Fibroblast of lung (primary cell): ENCODE data around the gene SNRNP40. TPM values are rescaled to one million over a fixed set of nuclear protein-coding genes. Genes with fewer than 3 reads are reported as not detected.

Experiments used
- DNase-seq, 2 donors: peaks; one replicate each; pipeline versions ENCODE4 v3.0.0 to v3.0.0-alpha.2; 2010; ENCODE audit warnings: low read depth in 2 of 2
- H2AFZ ChIP-seq: 2 replicates; pipeline ENCODE4 v1.5.1; 2012; ENCODE audit warnings: low read length, control low read depth, inconsistent platforms
- H3K27ac ChIP-seq: 2 replicates; pipeline ENCODE4 v1.5.1; 2011; ENCODE audit warnings: low read length, control low read depth; ENCODE audit not compliant: insufficient read depth
- H3K27me3 ChIP-seq: 2 replicates; pipeline ENCODE4 v1.5.1; 2011; ENCODE audit warnings: mild to moderate bottlenecking, low read length; ENCODE audit not compliant: control insufficient read depth, insufficient read depth
- H3K36me3 ChIP-seq: 2 replicates; pipeline ENCODE4 v1.5.1; 2011; ENCODE audit warnings: low read length; ENCODE audit not compliant: control insufficient read depth, insufficient read depth
- H3K4me1 ChIP-seq: 2 replicates; pipeline ENCODE4 v1.5.1; 2011; ENCODE audit warnings: low read length; ENCODE audit not compliant: control insufficient read depth, insufficient read depth; ENCODE audit errors: extremely low read depth
- H3K4me2 ChIP-seq: 2 replicates; pipeline ENCODE4 v1.5.1; 2011; ENCODE audit warnings: low read length, control low read depth; ENCODE audit not compliant: insufficient read depth; ENCODE audit errors: extremely low read depth
- H3K4me3 ChIP-seq, 4 experiments: fragments of 200-600 bp in 1 of 4; sonication (generic) in 1 of 4; replicated peaks in 1 of 4; 2 replicates each; pipeline ENCODE4 v1.5.1; 2011 to 2016; ENCODE audit warnings: low read length in 4 of 4, low read depth in 3 of 4, mild to moderate bottlenecking in 3 of 4, control low read depth in 2 of 4, inconsistent platforms in 1 of 4, mixed read lengths in 1 of 4; ENCODE audit not compliant: insufficient read depth in 1 of 4; ENCODE audit errors: control extremely low read depth in 1 of 4
- H3K79me2 ChIP-seq: 2 replicates; pipeline ENCODE4 v1.5.1; 2012; ENCODE audit warnings: mild to moderate bottlenecking, low read length, inconsistent platforms; ENCODE audit not compliant: control insufficient read depth, insufficient read depth
- H3K9ac ChIP-seq: 2 replicates; pipeline ENCODE4 v1.5.1; 2011; ENCODE audit warnings: mild to moderate bottlenecking, low read length, control low read depth; ENCODE audit not compliant: insufficient read depth
- H3K9me3 ChIP-seq: 2 replicates; pipeline ENCODE4 v1.5.1; 2012; ENCODE audit warnings: low read depth, low read length; ENCODE audit not compliant: control insufficient read depth, insufficient read depth
- H4K20me1 ChIP-seq: 2 replicates; pipeline ENCODE4 v1.5.1; 2011; ENCODE audit warnings: low read length; ENCODE audit not compliant: control insufficient read depth, insufficient read depth; ENCODE audit errors: extremely low read depth
- EZH2 ChIP-seq: IDR thresholded peaks from 2 replicates; pipeline ENCODE4 v1.5.1; 2012; ENCODE audit warnings: low read length, control low read depth, mild to moderate bottlenecking; ENCODE audit errors: missing control alignments
- polyA plus RNA-seq, 2 donors: library from polyadenylated mRNA; depleted of rRNA in 1 of 2; stranded (reverse) in 1 of 2; unstranded in 1 of 2; fragments of >200 nt; gene quantifications; 2 replicates each; pipeline ENCODE4 v1.2.1, GENCODE V29; 2011 to 2012; ENCODE audit warnings: missing spikeins in 1 of 2
- total RNA-seq: library from RNA; depleted of rRNA; stranded (reverse); fragments of >200 nt; gene quantifications from 2 replicates; pipeline ENCODE4 v1.2.1, GENCODE V29; 2014
- TF ChIP-seq, protein P1 (sequence below), 2 donors: IDR thresholded peaks in 1 of 2; conservative IDR thresholded peaks in 1 of 2; 1 replicate in 1 of 2; 2 replicates in 1 of 2; pipeline ENCODE4 v1.5.1; 2011 to 2012; ENCODE audit warnings: low read length in 2 of 2, control low read depth in 1 of 2, inconsistent platforms in 1 of 2, low read depth in 1 of 2, mild to moderate bottlenecking in 1 of 2

Gene SNRNP40
- total and polyA plus RNA-seq, 2 donors (not counting 1 experiment from before 2014, with no cell fraction given) = 53.5 to 96.6 TPM

DNA sequence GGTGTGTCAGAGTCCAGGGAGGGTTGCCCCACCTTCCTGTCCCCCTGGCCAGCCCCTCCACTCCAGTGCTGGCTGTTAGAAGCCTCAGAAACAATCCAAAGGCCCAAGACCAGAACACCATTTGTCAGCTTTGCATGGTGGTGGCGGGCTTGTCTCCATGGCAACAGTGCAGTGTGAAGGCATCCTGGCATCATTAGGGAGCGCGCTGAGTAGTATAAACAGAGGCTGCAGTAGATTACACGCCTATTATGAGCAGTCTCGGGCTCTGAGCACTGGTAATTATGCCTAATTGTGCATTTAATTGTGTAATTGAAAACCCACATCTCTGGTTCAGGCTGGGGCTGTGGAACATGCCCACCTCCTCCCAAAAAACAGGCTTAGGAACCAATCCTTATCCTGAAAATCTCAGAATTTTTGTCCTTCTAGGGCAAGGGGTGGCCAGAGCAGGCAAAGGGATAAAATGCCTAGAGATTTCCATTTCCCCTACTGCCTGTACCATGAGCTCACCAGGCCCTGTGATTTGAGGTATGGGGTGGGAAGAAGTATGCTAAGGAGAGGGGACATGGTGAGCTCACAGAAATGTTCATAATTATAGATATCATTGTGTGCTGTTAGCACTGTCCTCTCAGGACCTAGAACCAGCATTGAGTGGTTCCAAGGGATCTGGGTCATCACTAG, 68.6 kb downstream of the SNRNP40 start:
- H3K4me2 ChIP-seq = no peak overlapping the region
- DNase-seq = peak in 1 of 2 donors; percentile 20
- H3K27me3 ChIP-seq = peaks cover 2% of the 10 kb centered on the region
- no peaks in the 10 kb centered on the region for H3K4me1 ChIP-seq
- H3K79me2 ChIP-seq = no peaks in the 10 kb centered on the region
- H3K4me3 ChIP-seq = no peak overlapping the region
- H3K36me3 ChIP-seq = no peaks in the 10 kb centered on the region
- H4K20me1 ChIP-seq = no peaks in the 10 kb centered on the region
- H2AFZ ChIP-seq = no peak overlapping the region
- H3K9ac ChIP-seq = no peak overlapping the region
- TF ChIP-seq, protein P1, sequence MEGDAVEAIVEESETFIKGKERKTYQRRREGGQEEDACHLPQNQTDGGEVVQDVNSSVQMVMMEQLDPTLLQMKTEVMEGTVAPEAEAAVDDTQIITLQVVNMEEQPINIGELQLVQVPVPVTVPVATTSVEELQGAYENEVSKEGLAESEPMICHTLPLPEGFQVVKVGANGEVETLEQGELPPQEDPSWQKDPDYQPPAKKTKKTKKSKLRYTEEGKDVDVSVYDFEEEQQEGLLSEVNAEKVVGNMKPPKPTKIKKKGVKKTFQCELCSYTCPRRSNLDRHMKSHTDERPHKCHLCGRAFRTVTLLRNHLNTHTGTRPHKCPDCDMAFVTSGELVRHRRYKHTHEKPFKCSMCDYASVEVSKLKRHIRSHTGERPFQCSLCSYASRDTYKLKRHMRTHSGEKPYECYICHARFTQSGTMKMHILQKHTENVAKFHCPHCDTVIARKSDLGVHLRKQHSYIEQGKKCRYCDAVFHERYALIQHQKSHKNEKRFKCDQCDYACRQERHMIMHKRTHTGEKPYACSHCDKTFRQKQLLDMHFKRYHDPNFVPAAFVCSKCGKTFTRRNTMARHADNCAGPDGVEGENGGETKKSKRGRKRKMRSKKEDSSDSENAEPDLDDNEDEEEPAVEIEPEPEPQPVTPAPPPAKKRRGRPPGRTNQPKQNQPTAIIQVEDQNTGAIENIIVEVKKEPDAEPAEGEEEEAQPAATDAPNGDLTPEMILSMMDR (conservative IDR thresholded peaks at IDR 0.05 in 1 of 2, IDR thresholded peaks at IDR 0.05 in 1 of 2; ENCODE audit: low read depth in 1 of 2, low read length in 2 of 2) = no peak
- TF ChIP-seq EZH2 = no peak
- no peak overlapping the region for H3K27ac ChIP-seq
- no peaks in the 10 kb centered on the region for H3K9me3 ChIP-seq

DNA sequence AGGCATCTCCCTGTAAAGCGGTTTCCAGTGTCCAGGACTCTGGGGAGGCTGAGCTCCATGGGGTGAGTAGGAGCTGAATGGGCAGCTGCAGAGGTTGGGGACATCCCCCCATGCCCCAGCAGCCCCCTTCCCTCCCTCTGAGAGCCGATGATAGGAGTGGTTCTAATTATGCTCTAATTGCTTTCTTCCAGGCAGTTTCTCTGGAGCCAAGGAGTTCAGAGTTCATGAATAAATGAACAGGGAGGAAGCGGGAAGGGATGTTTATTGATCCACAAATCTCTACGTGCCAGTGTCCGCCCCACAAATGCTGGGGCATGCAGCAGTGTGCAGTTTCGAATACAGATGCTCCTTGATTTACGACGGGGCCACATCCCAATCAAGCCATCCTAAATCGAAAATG, 72.5 kb downstream of the SNRNP40 start:
- Histone ChIP-seq H3K79me2 (no peaks in the 10 kb centered on the region), H3K4me2 (no peak overlapping the region), H3K36me3 (no peaks in the 10 kb centered on the region), H3K9me3 (no peaks in the 10 kb centered on the region), H2AFZ (no peak overlapping the region), H3K27ac (no peak overlapping the region), H3K27me3 (peaks cover 4% of the 10 kb centered on the region), H3K9ac (no peak overlapping the region), H3K4me3 (no peak overlapping the region), H3K4me1 (no peaks in the 10 kb centered on the region), H4K20me1 (no peaks in the 10 kb centered on the region)
- DNase-seq = no peak
- TF ChIP-seq, protein P1 (conservative IDR thresholded peaks at IDR 0.05 in 1 of 2, IDR thresholded peaks at IDR 0.05 in 1 of 2; ENCODE audit: low read depth in 1 of 2, low read length in 2 of 2) = no peak
- TF ChIP-seq EZH2 = no peak

DNA sequence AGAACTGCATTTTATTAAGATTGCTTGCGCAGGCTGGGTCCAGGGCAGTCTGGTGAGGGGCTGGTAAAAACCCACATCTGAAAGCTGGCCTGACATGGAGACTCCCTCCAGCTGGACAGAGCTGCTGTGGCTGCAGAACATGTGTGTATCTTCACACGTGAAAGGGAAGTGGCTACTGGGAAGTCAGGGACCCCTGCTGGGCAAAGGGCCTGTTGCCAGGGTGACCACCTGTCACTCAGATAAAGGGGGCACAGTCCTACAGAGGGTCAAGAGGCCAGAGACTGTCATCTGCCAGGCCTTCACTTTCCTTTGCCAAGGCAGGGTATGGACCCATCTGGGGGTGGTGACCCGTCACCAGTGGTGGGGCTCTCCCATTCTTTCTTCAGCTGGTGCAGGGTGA, 74.4 kb downstream of the SNRNP40 start:
- Histone ChIP-seq H3K79me2 (no peaks in the 10 kb centered on the region), H3K36me3 (no peaks in the 10 kb centered on the region), H3K4me2 (no peak overlapping the region), H3K4me3 (no peak overlapping the region), H3K4me1 (no peaks in the 10 kb centered on the region), H4K20me1 (no peaks in the 10 kb centered on the region), H2AFZ (no peak overlapping the region), H3K27me3 (peaks cover 4% of the 10 kb centered on the region), H3K9ac (no peak overlapping the region), H3K27ac (no peak overlapping the region), H3K9me3 (no peaks in the 10 kb centered on the region)
- no peak for TF ChIP-seq EZH2
- TF ChIP-seq, protein P1 (conservative IDR thresholded peaks at IDR 0.05 in 1 of 2, IDR thresholded peaks at IDR 0.05 in 1 of 2; ENCODE audit: low read depth in 1 of 2, low read length in 2 of 2) = no peak
- DNase-seq = no peak
